ENCODE data around the gene FGF4. TPM values are rescaled to one million over a fixed set of nuclear protein-coding genes. Genes with fewer than 3 reads are reported as not detected.

The FGF4 gene
- total RNA-seq, 2 donors from 2014 or later, result 0.27 to 3.5 TPM

GRCh38 chr11:69727266-69727665 lies 47.9 kb downstream of the FGF4 start:
- Mint-ChIP-seq H3K9me3 (no peaks in the 10 kb centered on the region), H3K36me3 (ENCODE audit: low read depth) (no peaks in the 10 kb centered on the region), H3K27me3 (ENCODE audit: insufficient read depth) (peaks cover 7% of the 10 kb centered on the region), H3K4me3 (no peak overlapping the region), H3K27ac (no peak overlapping the region), H3K4me1 (peaks cover 3% of the 10 kb centered on the region)
- Histone ChIP-seq H3K9me3 (ENCODE audit: control insufficient read depth, low read length) (no peaks in the 10 kb centered on the region), H3K27ac (ENCODE audit: low read depth, low read length) (no peak overlapping the region), H3K4me1 (ENCODE audit: control insufficient read depth, insufficient read depth, low read length) (no peaks in the 10 kb centered on the region), H3K36me3 (ENCODE audit: control insufficient read depth, insufficient read depth, low read length) (no peaks in the 10 kb centered on the region), H3K9ac (ENCODE audit: extremely low read depth, low read length, poor library complexity, severe bottlenecking) (no peak overlapping the region), H3K4me3 (ENCODE audit: low read length) (no peak overlapping the region), H3K27me3 (ENCODE audit: control insufficient read depth, insufficient read depth, low read length, poor library complexity, severe bottlenecking) (no peaks in the 10 kb centered on the region)
- no peak for DNase-seq
- WGBS, 2 experiments (ENCODE audit: insufficient coverage in 1 of 2, insufficient read length in 1 of 2), result 94 to 95% methylated on average over 6 to 10 of the region's 10 CpGs
- TF ChIP-seq CTCF (conservative IDR thresholded peaks at IDR 0.05), result no peak

GRCh38 chr11:69726481-69726880 lies 48.7 kb downstream of the FGF4 start:
- Histone ChIP-seq H3K9me3 (ENCODE audit: control insufficient read depth, low read length) (no peaks in the 10 kb centered on the region), H3K4me3 (ENCODE audit: low read length) (no peak overlapping the region), H3K27ac (ENCODE audit: low read depth, low read length) (no peak overlapping the region), H3K4me1 (ENCODE audit: control insufficient read depth, insufficient read depth, low read length) (no peaks in the 10 kb centered on the region), H3K9ac (ENCODE audit: extremely low read depth, low read length, poor library complexity, severe bottlenecking) (no peak overlapping the region), H3K27me3 (ENCODE audit: control insufficient read depth, insufficient read depth, low read length, poor library complexity, severe bottlenecking) (no peaks in the 10 kb centered on the region), H3K36me3 (ENCODE audit: control insufficient read depth, insufficient read depth, low read length) (no peaks in the 10 kb centered on the region)
- 89 to 96% methylated on average over 7 to 18 of the region's 18 CpGs for WGBS, 2 experiments (ENCODE audit: insufficient coverage in 1 of 2, insufficient read length in 1 of 2)
- Mint-ChIP-seq H3K27me3 (ENCODE audit: insufficient read depth) (peaks cover 9% of the 10 kb centered on the region), H3K9me3 (no peaks in the 10 kb centered on the region), H3K36me3 (ENCODE audit: low read depth) (no peaks in the 10 kb centered on the region), H3K4me3 (no peak overlapping the region), H3K4me1 (no peaks in the 10 kb centered on the region), H3K27ac (no peak overlapping the region)
- peak; percentile 49 for DNase-seq
- TF ChIP-seq CTCF (conservative IDR thresholded peaks at IDR 0.05), result no peak

- DNase-seq, result peak; percentile 54
- H3K9me3 ChIP-seq (ENCODE audit: control insufficient read depth, low read length), result no peaks in the 10 kb centered on the region
- no peak for TF ChIP-seq CTCF (conservative IDR thresholded peaks at IDR 0.05)
- Mint-ChIP-seq H3K36me3 (ENCODE audit: low read depth) (no peaks in the 10 kb centered on the region), H3K4me1 (no peaks in the 10 kb centered on the region), H3K27ac (peak overlapping the region; percentile 21), H3K9me3 (no peaks in the 10 kb centered on the region), H3K4me3 (no peak overlapping the region), H3K27me3 (ENCODE audit: insufficient read depth) (peaks cover 9% of the 10 kb centered on the region)
- H3K4me1 ChIP-seq (ENCODE audit: control insufficient read depth, insufficient read depth, low read length), result no peaks in the 10 kb centered on the region
- no peaks in the 10 kb centered on the region for H3K36me3 ChIP-seq (ENCODE audit: control insufficient read depth, insufficient read depth, low read length)
- WGBS, 2 experiments (ENCODE audit: insufficient coverage in 1 of 2, insufficient read length in 1 of 2), result 85 to 87% methylated on average over 5 to 9 of the region's 9 CpGs
- H3K27ac ChIP-seq (ENCODE audit: low read depth, low read length), result no peak overlapping the region
- no peaks in the 10 kb centered on the region for H3K27me3 ChIP-seq (ENCODE audit: control insufficient read depth, insufficient read depth, low read length, poor library complexity, severe bottlenecking)
- no peak overlapping the region for H3K4me3 ChIP-seq (ENCODE audit: low read length)
- H3K9ac ChIP-seq (ENCODE audit: extremely low read depth, low read length, poor library complexity, severe bottlenecking), result no peak overlapping the region
Measured at GRCh38 chr11:69726019-69726418, 49.1 kb downstream of the FGF4 start.
